Ectodermal cell (in vitro differentiated cells): ENCODE data around the gene CLPSL1.

Experiments
- H3K27ac ChIP-seq: 2 replicates; pipeline ENCODE4 v1.7.0; 2013; ENCODE audit warnings: mild to moderate bottlenecking, low read depth, low read length; ENCODE audit not compliant: insufficient read depth, poor library complexity, severe bottlenecking
- H3K27me3 ChIP-seq: 2 replicates; pipeline ENCODE4 v1.7.0; 2013; ENCODE audit warnings: mild to moderate bottlenecking, low read length; ENCODE audit not compliant: insufficient read depth, control insufficient read depth, poor library complexity, severe bottlenecking
- H3K36me3 ChIP-seq: one replicate; pipeline ENCODE4 v1.7.0; 2013; ENCODE audit warnings: low read length; ENCODE audit not compliant: control insufficient read depth, insufficient read depth
- H3K4me1 ChIP-seq: one replicate; pipeline ENCODE4 v1.7.0; 2013; ENCODE audit warnings: low read length; ENCODE audit not compliant: control insufficient read depth, insufficient read depth
- H3K4me3 ChIP-seq: 2 replicates; pipeline ENCODE4 v1.7.0; 2013; ENCODE audit warnings: low read depth, low read length, control low read depth; ENCODE audit not compliant: insufficient read depth
- H3K9me3 ChIP-seq: 2 replicates; pipeline ENCODE4 v1.7.0; 2013; ENCODE audit warnings: mild to moderate bottlenecking, low read length, moderate library complexity; ENCODE audit not compliant: control insufficient read depth
- WGBS, 2 experiments: methylation state at CpG; one replicate each; pipeline ENCODE4 v1.1.7; 2013; ENCODE audit warnings: missing lambda C conversion rate in 2 of 2; 5-methylcytosine and 5-hydroxymethylcytosine counted together

Gene CLPSL1

DNA sequence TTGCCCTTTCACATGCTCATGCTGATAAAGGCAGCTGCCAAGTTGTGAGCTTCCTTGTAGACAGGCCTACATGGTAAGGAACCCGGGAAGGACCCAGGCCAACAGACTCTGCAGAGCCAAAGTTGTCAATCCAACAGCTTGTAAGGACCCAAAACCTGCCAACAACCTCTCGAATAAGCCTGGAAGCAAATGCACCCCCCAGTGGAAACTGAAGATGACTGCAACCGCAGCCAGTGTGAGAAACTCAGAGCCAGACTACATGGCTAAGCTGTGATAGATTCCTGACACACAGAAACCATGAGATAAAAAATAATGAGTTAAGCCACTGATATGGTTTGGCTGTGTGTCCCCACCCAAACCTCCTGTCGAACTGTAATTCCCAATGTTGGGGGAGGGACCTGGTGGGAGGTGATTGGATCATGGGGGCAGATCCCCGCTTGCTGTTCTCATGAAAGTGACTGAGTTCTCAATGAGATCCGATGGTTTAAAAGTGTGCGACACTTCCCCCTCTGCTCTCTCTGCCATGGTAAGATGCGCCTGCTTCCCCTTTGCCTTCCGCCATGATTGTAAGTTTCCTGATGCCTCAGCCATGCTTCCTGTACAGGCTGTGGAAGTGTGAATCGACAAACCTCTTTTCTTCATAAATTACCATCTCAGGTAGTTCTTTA lies 23.2 kb upstream of the CLPSL1 start:
- 55% methylated on average over 10 of the region's 10 CpGs for WGBS, 2 experiments
- Histone ChIP-seq H3K27ac (no peak overlapping the region), H3K4me1 (peaks cover 7% of the 10 kb centered on the region), H3K36me3 (no peaks in the 10 kb centered on the region), H3K9me3 (no peaks in the 10 kb centered on the region), H3K27me3 (no peaks in the 10 kb centered on the region), H3K4me3 (no peak overlapping the region)

DNA sequence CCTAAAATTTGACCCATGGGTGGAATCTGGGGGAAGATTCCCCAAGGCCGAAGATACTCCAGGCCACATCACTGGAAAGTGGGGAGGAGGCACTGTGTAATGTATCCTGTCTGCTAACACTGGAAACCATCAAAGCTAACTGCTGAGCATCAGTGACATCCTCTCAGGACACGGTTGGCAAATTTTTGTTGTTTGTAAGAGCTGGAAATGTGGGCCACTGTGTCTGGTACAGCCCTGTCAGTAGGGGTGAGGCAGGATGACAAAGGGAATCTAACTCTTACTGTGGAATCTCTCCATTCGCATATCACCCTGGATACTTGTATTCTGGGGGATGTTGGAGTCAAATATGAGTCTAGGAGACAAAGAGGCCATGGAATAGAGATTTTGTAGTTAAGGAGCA lies 21.4 kb upstream of the CLPSL1 start:
- Histone ChIP-seq H3K4me3 (no peak overlapping the region), H3K27ac (no peak overlapping the region), H3K36me3 (no peaks in the 10 kb centered on the region), H3K4me1 (peaks cover 9% of the 10 kb centered on the region), H3K9me3 (no peaks in the 10 kb centered on the region), H3K27me3 (peaks cover 3% of the 10 kb centered on the region)
- 94 to 95% methylated on average over 3 of the region's 3 CpGs for WGBS, 2 experiments

DNA sequence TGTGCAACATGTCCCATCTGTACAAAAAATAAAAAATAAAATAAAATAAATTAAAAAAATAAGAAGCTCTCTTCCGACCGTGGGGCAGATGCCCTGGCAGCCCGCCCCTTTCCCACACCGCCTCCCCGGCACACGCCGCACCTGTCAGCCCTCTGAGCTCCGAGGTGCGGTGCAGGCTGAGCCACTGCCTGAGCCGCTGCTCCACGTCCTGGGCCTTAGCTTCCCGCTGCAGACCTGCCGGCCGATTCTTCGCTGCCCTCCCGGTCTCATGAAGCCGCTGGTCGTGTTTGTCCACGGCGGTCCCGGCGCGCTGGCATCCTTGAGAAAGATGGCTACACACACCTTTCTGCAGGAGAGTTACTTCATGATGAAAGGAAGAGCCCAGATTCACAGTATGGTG lies 15.1 kb upstream of the CLPSL1 start:
- Histone ChIP-seq H3K27me3 (peaks cover 3% of the 10 kb centered on the region), H3K9me3 (no peaks in the 10 kb centered on the region), H3K27ac (no peak overlapping the region), H3K36me3 (no peaks in the 10 kb centered on the region), H3K4me3 (no peak overlapping the region), H3K4me1 (peaks cover 2% of the 10 kb centered on the region)
- WGBS, 2 experiments: 88 to 91% methylated on average over 23 of the region's 23 CpGs

DNA sequence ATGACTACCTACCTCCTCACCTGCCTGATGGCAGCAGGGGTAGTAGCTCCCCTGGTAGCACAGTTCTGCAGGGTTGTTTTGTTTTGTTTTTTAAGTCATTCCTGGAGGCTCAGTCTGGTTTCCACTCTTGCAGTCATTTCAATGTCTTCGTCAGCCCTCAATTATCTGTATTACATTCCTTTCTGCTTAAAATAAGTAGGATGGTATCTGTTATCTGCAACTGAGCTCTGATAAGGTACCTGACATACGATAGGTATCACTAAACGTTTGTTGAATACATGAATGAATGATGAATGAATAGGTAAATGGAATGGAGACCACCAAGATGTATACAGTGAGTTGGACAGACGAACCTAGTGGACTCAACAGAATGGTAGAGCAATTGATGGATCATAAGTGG lies 11.6 kb upstream of the CLPSL1 start:
- Histone ChIP-seq H3K9me3 (no peaks in the 10 kb centered on the region), H3K27me3 (no peaks in the 10 kb centered on the region), H3K4me1 (peaks cover 8% of the 10 kb centered on the region), H3K27ac (no peak overlapping the region), H3K4me3 (no peak overlapping the region), H3K36me3 (no peaks in the 10 kb centered on the region)
- WGBS, 2 experiments: 85 to 91% methylated on average over 3 to 4 of the region's 4 CpGs

DNA sequence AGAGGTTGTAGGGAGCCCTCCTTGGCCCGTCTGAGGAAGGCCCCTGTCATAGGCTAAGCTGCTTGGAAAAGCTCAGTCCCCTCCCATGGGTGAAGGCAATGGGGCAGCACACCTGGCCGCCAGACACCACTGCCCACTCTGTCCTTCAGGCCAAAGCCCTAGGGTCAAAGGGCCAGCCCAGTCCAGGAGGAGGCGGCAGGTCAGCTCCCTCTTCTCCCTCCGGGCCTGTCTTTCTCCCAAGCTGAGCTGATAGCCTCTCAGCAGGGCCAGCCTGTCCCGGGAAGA lies 9.5 kb upstream of the CLPSL1 start:
- no peaks in the 10 kb centered on the region for H3K36me3 ChIP-seq
- no peak overlapping the region for H3K27ac ChIP-seq
- H3K4me3 ChIP-seq: no peak overlapping the region
- WGBS, 2 experiments: 52 to 54% methylated on average over 5 of the region's 5 CpGs
- no peaks in the 10 kb centered on the region for H3K9me3 ChIP-seq
- no peaks in the 10 kb centered on the region for H3K27me3 ChIP-seq
- peaks cover 6% of the 10 kb centered on the region for H3K4me1 ChIP-seq

DNA sequence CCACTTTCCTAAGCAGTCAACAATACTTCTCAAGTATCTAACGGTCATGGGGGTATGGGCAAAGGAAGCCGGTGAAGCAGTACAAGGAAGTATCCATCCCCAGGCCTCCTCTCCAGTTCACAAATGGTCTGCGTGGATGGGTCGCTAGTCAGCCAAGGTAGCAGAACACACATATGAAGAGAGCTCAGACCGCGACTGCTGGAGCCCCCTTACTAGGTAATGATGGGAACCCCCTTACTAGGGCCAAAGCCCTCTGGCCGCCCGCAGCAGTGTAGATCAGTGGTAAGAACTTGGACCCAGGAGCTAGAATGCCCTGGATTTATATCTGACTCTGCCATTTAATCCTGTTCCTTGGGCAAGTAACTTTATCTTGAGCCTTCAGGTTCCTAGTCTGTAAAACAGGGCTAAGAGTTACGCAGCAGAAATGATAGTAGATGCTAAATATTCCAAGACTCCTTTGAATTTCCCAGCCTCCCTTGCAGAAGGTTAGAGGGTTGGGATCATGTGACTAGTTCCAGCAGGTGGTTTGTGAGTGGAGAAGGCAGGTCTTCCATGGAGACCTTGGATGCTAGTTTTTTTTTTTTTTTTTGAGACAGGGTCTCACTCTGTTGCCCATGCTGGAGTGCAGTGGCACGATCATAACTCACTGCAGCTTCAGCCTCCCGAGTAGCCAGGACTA lies 6.6 kb upstream of the CLPSL1 start:
- no peak overlapping the region for H3K4me3 ChIP-seq
- H3K4me1 ChIP-seq: peaks cover 6% of the 10 kb centered on the region
- no peaks in the 10 kb centered on the region for H3K9me3 ChIP-seq
- H3K27ac ChIP-seq: no peak overlapping the region
- WGBS, 2 experiments: 69 to 71% methylated on average over 11 of the region's 11 CpGs
- peaks cover 8% of the 10 kb centered on the region for H3K27me3 ChIP-seq
- H3K36me3 ChIP-seq: no peaks in the 10 kb centered on the region

DNA sequence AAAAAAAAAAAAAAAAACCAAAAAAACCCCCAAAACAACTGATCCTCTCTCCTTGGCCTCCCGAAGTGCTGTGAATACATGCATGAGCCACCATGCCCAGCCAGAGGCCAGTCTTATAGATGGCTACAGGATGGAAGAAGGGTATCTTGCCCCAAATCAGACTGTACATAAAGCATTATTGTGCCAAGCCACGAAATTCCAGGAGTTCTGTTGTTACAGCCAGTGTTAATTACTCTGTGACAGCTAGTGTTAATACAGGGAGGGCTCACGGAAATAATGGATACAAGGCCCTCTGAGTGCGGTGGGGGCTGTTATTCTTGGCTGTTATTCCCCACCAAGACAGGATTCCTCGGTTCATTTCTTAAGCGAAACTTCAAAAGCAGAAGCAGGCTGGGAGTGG lies 5.8 kb upstream of the CLPSL1 start:
- Histone ChIP-seq H3K36me3 (no peaks in the 10 kb centered on the region), H3K9me3 (no peaks in the 10 kb centered on the region), H3K4me1 (peaks cover 6% of the 10 kb centered on the region), H3K27ac (no peak overlapping the region), H3K4me3 (no peak overlapping the region), H3K27me3 (peaks cover 8% of the 10 kb centered on the region)
- WGBS, 2 experiments: 91 to 93% methylated on average over 6 of the region's 6 CpGs

DNA sequence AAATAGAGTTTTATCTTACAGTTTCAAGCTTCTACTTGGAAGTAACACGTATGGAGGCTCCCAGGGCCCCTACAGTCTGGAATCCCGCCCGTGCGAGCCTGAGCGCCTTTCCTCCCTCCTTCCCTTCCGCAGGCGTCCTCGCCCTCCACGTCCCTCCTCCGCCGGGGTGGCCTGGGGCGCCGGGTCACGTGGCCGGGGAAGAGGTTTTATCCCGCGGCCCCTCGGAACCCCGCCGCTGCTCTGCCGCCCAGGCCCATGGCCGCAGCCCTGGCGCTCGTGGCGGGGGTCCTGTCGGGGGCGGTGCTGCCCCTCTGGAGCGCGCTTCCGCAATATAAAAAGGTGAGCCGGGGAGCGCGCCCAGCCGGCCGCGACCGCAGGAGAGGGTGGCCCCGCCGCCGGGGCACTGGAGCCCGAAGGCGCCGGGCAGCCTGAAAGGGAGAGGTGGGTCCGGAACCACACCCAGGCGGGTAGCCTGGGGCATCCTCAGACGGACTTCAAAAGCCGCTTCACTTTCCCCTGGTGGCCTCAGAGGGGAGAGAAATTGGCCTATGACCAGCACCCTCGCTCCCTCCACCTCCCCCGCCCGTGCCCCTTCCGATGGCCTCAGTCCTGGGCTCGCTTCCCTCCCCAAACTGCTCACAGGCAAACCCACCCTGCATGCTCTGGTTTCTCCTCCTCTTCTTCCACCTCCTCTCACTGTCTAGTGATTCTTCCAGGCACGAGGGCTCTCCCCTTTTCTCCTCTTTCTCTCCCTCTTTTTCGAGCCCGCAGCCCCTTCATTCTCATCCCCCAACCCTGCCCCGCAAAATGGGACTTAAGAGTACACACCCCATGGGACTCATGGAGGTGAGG lies 4.2 kb upstream of the CLPSL1 start, which contains the start of gene CLPSL2:
CLPSL2 (plus strand) TSS at position 235 of the 852 bp plus-strand sequence; CDS start at position 256, 21 bp downstream.
- H3K27me3 ChIP-seq: peaks cover 8% of the 10 kb centered on the region
- 2 to 4% methylated on average over 55 to 56 of the region's 56 CpGs for WGBS, 2 experiments

DNA sequence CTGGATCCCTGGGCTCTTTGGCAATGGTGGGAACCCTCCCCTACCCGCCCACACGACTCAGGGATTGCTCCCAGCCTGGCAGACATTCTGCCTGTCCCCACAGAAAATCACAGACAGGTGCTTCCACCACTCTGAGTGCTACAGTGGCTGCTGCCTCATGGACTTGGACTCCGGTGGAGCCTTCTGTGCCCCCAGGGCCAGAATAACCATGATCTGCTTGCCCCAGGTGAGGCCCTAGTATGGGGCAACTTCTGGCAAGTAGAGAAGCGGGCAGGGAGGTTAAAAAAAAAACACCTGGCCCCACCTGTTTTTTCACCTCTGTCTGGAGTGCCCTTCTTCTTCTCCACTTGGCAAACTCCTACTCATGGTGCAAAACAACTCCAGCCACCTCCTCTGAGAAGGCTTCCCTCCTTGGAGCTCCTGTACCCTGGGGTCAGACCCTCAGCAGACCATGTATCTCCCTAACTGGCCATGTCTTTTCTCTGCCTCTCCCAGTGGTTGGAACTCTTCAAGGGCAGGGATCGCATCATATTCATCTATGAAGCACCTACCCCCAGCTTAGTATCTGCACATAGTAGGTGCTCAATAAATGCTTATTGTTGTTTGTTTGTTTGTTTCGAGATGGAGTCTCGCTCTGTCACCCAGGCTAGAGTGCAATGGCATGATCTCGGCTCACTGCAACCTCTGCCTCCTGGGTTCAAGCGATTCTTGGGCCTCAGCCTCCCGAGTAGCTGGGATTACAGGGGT lies 3.3 kb upstream of the CLPSL1 start:
- Histone ChIP-seq H3K4me1 (no peaks in the 10 kb centered on the region), H3K27ac (no peak overlapping the region), H3K36me3 (no peaks in the 10 kb centered on the region), H3K9me3 (no peaks in the 10 kb centered on the region), H3K4me3 (no peak overlapping the region), H3K27me3 (peaks cover 8% of the 10 kb centered on the region)
- WGBS, 2 experiments: 82 to 83% methylated on average over 10 of the region's 10 CpGs

More for the DNA sequence above, 4.2 kb upstream of the CLPSL1 start, which contains the start of gene CLPSL2:
- Histone ChIP-seq H3K4me3 (peak within 1 kb of the TSS; percentile 48), H3K36me3 (no peaks in the 10 kb centered on the region), H3K9me3 (no peaks in the 10 kb centered on the region), H3K4me1 (peaks cover under 1% of the 10 kb centered on the region), H3K27ac (no peak within 1 kb of the TSS)
